Spleen (tissue), 7 donors: ENCODE data around the gene PTPRT.

Experiments used
- CTCF ChIP-seq, 11 experiments: fragments of 200-600 bp in 7 of 11; fragments of 450-650 bp in 4 of 11; sonication (generic) in 4 of 11; IDR thresholded peaks in 8 of 11; conservative IDR thresholded peaks in 3 of 11; 1 replicate in 7 of 11; 2 replicates in 4 of 11; pipeline versions ENCODE4 v1.4.0 to v1.8.0; 2016 to 2021; ENCODE audit warnings: antibody characterized with exemption in 11 of 11, inconsistent platforms in 4 of 11, mild to moderate bottlenecking in 1 of 11
- POLR2AphosphoS5 ChIP-seq, 3 donors: sonication (generic); formaldehyde crosslinking; IDR thresholded peaks; one replicate each; pipeline ENCODE4 v1.5.1; 2017; ENCODE audit warnings: antibody characterized with exemption in 3 of 3
- donor health status: DM: no; HTN: no; CAD: no; lungs with moderate emphysema.
- donor health status: DM: no; HTN: no; CAD: no.
- donor health status: DM: no; HTN: no; CAD: no.

DNA sequence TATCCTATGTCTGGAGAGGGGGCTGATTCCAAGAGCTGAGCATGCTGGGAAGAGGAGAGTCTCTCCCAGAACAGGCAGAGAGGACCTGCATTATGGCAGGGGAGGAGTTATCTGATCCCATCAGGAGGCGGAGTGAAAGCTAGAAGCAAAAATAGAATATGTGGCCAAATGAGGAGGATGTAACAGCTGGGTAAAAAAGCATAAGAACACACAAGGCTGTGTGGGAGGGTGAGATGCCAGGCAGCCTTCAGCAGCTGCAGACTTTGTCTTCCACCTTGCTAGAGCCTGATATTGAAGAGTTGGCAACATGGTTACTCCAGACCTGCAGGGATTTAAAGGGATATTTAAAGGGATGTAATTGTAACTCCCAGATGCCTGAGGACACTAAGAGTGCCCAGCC lies 167.1 kb downstream of the PTPRT start:
- no peak for TF ChIP-seq CTCF (IDR thresholded peaks at IDR 0.05 in 8 of 11, conservative IDR thresholded peaks at IDR 0.05 in 3 of 11)
- TF ChIP-seq POLR2AphosphoS5 (IDR thresholded peaks at IDR 0.05): no peak
